Measurements from ENCODE around the gene HAAO. TPM values are rescaled to one million over a fixed set of nuclear protein-coding genes. Genes with fewer than 3 reads are reported as not detected.

The HAAO gene
- total and polyA plus RNA-seq, 2 of the 13 experiments (the other 11 are each of a cell fraction or from before 2014, with no cell fraction given) = 36.1 to 42.7 TPM

DNA sequence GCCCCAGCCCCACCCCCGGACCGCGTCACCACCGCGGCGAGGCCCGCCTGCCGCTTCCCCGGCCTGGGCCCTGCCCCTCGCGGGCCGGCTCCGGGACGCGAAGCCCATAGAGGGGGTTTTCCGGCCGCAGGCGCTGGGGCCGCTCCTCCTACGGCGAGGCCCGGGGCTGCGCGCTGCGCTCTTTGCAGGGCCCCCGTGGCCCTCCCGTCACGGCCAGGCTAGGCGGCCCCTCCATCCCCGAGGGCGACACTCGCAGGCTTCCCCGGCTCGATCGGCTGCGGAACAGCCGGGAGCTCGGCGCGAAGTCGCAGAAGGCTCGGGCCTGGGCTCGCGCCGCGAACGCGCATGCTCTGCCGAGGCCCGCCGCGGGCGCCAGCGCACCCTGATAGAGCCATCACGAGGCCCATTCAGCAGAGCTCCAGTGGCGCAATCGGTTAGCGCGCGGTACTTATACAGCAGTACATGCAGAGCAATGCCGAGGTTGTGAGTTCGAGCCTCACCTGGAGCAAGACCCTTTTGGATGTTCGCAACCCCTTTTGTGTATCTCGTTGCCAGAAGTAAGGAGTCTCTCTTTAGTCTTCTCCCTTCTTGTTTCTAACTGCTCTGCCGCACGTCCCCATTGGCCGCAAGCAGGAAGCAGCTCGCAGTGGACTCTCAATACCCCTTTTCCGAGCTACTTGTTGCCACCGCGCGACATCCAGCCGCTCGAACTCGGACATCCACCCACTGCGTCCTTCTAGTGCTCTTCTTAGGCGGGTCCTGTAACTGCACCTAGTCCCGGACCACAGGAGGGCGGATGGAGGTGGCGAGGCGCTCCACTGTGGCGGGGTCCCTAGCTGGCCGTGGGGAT lies 18.0 kb upstream of the HAAO start (continued):
- no peak for TF ChIP-seq ATRX (CRISPR knock-in tag; IDR thresholded peaks at IDR 0.05; ENCODE audit: borderline replicate concordance)
- TF ChIP-seq ZNF746 (CRISPR knock-in tag; IDR thresholded peaks at IDR 0.05) = no peak; the same call in 1 of the 2 replicates
- peak; percentile 89; the same call in 1 of the 2 replicates for TF ChIP-seq ZNF558 (CRISPR knock-in tag; IDR thresholded peaks at IDR 0.05; ENCODE audit: borderline replicate concordance)
- TF ChIP-seq ZNF883 (CRISPR knock-in tag; IDR thresholded peaks at IDR 0.05; ENCODE audit: not compliant biosample characterization) = peak; percentile 85
- TF ChIP-seq TBX2 (CRISPR knock-in tag; IDR thresholded peaks at IDR 0.05; ENCODE audit: borderline replicate concordance) = peak; percentile 95
- peak; percentile 44; the same call in 1 of the 2 replicates for TF ChIP-seq HNF4A (CRISPR knock-in tag; IDR thresholded peaks at IDR 0.05)
- TF ChIP-seq ZNF451 (CRISPR knock-in tag; IDR thresholded peaks at IDR 0.05) = peak; percentile 99
- TF ChIP-seq ZNF766 (CRISPR knock-in tag; IDR thresholded peaks at IDR 0.05; ENCODE audit: borderline replicate concordance) = peak; percentile 96
- TF ChIP-seq, protein P1, sequence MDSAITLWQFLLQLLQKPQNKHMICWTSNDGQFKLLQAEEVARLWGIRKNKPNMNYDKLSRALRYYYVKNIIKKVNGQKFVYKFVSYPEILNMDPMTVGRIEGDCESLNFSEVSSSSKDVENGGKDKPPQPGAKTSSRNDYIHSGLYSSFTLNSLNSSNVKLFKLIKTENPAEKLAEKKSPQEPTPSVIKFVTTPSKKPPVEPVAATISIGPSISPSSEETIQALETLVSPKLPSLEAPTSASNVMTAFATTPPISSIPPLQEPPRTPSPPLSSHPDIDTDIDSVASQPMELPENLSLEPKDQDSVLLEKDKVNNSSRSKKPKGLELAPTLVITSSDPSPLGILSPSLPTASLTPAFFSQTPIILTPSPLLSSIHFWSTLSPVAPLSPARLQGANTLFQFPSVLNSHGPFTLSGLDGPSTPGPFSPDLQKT (CRISPR knock-in tag; IDR thresholded peaks at IDR 0.05; ENCODE audit: borderline replicate concordance) = peak; percentile 82
- TF ChIP-seq, protein P2, sequence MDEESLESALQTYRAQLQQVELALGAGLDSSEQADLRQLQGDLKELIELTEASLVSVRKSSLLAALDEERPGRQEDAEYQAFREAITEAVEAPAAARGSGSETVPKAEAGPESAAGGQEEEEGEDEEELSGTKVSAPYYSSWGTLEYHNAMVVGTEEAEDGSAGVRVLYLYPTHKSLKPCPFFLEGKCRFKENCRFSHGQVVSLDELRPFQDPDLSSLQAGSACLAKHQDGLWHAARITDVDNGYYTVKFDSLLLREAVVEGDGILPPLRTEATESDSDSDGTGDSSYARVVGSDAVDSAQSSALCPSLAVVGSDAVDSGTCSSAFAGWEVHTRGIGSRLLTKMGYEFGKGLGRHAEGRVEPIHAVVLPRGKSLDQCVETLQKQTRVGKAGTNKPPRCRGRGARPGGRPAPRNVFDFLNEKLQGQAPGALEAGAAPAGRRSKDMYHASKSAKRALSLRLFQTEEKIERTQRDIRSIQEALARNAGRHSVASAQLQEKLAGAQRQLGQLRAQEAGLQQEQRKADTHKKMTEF (CRISPR knock-in tag; IDR thresholded peaks at IDR 0.05) = peak; percentile 98
- TF ChIP-seq MATR3 (CRISPR knock-in tag; IDR thresholded peaks at IDR 0.05) = no peak
- TF ChIP-seq, protein P3, sequence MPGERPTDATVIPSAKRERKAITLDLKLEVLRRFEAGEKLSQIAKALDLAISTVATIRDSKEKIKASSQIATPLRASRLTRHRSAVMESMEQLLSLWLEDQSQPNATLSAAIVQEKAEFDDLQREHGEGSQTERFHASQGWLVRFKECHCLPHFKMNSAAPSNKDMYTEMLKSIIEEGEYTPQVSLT (CRISPR knock-in tag; IDR thresholded peaks at IDR 0.05; ENCODE audit: borderline replicate concordance, low read depth) = peak; percentile 61; the same call in 1 of the 2 replicates
- TF ChIP-seq MTF2 (CRISPR knock-in tag; IDR thresholded peaks at IDR 0.05; ENCODE audit: borderline replicate concordance) = no peak; the same call in 1 of the 2 replicates
- TF ChIP-seq SP1 (IDR thresholded peaks at IDR 0.05) = no peak
- TF ChIP-seq SP1 (CRISPR knock-in tag; IDR thresholded peaks at IDR 0.05) = peak; percentile 39
- peak; percentile 81; the same call in 1 of the 2 replicates for TF ChIP-seq ZNF562 (CRISPR knock-in tag; IDR thresholded peaks at IDR 0.05; ENCODE audit: borderline replicate concordance)
- peak; percentile 92 for TF ChIP-seq ZSCAN31 (CRISPR knock-in tag; IDR thresholded peaks at IDR 0.05; ENCODE audit: low read depth)
- peak; percentile 97 for TF ChIP-seq ZNF124 (CRISPR knock-in tag; IDR thresholded peaks at IDR 0.05)
- peak; percentile 95 for TF ChIP-seq RFXAP (CRISPR knock-in tag; IDR thresholded peaks at IDR 0.05; ENCODE audit: borderline replicate concordance)
- TF ChIP-seq ZBTB8A (CRISPR knock-in tag; IDR thresholded peaks at IDR 0.05; ENCODE audit: borderline replicate concordance, low read depth) = peak; percentile 85; the same call in 1 of the 2 replicates
- peak; percentile 70; the same call in 1 of the 2 replicates for TF ChIP-seq ZFP1 (CRISPR knock-in tag; IDR thresholded peaks at IDR 0.05)
- peak; percentile 95 for TF ChIP-seq KDM3A (CRISPR knock-in tag; IDR thresholded peaks at IDR 0.05; ENCODE audit: low read depth)
- TF ChIP-seq FLYWCH1 (CRISPR knock-in tag; IDR thresholded peaks at IDR 0.05) = peak; percentile 93
